NCI-H526 treated with DMSO at 0.1 percent for 48 hours (cell line): Measurements from ENCODE around the gene FRMD5.

Source experiments
- DNase-seq: peaks from one replicate; lab custom pipeline; 2025; lab: John Stamatoyannopoulos, UW

FRMD5 gene

DNA sequence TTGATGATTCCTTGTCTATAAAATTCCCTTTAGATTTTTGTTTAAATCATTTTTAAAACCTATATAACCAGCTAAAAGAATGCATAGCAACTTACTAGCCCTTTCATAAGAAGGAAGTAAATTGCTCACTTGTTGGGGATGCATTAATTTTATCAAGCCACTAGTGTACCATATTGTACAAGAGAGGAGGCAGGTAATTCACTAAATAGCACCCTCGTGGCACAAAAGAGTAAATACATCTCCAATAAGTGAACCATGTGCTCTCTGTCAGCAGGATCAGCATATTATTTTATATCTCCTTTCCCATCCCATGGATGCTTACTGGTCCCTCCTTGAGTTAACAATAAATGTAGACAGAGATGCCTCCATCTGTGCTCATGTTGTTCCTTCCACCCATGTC lies 34.3 kb downstream of the FRMD5 start:
- no peak for DNase-seq

DNA sequence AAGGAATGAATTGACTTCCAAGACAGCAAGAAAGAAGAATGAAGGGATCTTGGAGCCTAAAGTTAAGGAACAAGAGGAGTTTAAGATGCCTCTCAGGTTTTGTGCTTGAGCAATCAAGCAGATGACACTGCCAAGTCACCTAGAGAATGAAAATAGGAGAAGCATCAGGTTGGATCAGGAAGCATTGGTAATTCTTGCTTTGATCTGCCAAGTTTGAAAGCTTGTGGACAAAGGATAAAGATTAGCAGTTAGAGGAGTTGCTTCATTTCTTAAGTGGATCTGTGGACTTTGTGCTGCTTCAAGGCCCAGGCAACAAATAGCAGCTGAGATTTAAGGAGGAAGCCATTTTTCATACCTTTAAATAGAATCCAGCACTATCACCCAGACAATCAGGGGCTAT lies 35.6 kb downstream of the FRMD5 start:
- no peak for DNase-seq

DNA sequence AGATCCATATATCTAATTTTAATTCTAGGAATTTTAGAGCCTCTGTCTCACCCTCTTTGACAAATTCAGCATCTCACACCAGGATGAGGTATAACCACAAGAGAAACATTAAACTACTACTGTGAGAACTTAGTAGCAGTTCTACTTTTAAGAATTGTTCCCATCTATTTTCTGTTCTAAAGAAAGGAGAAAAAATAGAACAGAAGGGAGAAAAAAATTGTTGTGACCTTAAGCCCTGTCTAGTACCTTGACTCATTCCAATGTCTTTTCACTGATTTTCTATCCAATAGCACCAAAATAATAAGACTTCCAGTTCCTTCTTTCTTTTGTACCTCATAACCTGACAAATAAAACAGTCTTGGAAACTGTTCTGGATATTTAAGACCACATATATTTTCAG lies 37.0 kb downstream of the FRMD5 start:
- DNase-seq, result no peak

DNA sequence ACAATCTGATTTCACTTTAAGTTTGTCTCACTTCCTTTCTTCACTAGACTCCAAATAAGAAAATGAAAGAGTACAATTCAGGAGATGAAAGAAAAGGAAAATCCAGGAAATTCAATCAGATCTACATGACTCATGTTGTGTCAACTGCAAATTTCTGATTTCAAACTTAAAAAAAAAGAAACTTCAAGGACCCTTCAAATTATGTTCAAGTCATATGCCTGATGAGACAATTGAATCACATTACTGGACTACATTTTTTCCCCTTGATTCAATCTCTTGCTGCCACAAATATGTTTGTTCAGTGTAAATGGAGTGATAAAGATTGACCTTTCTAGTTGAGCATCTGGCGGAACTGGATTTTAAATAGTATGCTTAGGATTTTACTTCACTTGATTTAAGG lies 37.4 kb downstream of the FRMD5 start:
- DNase-seq, result no peak

DNA sequence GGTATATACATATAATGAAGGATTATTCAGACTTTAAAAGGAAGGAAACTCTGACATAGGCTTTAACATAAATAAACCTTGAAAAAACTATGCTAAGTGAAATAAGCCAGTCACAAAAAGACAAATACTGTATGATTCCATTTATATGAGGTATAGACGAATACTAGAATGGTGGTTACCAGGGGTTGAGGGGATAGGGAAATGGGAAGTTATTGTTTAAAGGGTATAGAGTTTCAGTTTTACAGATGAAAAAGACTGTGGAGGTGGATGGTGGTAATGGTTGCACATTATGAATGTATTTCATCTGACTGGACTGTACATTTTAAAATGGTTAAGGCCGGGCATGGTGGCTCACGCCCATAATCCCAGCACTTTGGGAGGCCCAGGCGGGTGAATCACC lies 41.7 kb downstream of the FRMD5 start:
- DNase-seq, result no peak

DNA sequence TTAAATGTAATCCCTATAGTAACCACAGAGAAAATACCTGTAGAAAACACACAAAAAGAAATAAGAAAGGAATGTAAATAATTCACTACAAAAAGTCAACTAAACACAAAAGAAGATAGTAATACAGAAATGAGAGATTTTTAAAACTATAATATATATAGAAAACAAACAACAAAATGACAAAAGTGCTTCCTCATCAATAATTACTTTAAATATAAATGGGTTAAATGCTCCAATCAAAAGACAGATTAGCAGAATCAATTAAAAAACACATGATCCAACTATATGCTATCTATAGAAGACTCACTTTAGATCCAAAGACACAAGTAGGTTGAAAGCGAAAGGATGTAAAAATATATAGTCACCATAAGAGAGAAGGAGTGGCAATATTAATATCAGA lies 45.8 kb downstream of the FRMD5 start:
- DNase-seq, result no peak

DNA sequence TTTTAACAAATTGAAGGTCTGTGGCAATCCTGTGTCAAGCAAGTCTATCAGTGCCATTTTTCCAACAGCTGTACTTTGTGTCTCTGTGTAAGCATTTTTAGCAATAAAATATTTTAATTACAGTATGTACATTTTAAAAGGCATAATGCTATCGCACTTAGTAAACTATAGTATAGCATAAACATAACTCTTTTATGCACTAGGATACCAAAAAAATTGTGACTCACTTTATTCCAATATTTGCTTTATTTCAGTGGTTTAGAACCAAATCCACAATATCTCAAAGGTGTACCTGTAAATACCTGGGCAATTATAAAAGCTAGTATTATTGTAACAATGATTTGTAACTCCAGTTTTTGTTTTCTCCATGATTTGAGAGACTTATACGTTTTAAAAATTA lies 46.5 kb downstream of the FRMD5 start:
- DNase-seq, result no peak

DNA sequence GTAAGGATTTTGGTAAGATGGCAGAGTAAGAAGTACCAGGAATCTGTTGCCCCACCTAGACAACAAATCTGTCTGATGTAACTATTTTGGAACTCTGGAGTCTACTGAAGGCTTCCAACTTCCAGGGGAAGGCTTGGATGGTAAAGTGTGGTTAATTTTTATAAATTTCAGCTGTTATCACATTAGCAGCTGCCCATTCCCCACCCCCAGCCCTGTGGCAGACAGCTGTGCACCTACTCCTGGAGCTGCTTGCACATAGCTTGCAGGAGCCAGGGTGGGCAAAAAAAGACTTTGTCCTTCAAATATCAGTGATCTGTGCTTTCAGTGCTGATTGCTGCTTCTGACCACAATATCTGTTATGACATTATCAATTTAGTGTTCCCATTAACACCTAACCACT lies 47.4 kb downstream of the FRMD5 start:
- no peak for DNase-seq

DNA sequence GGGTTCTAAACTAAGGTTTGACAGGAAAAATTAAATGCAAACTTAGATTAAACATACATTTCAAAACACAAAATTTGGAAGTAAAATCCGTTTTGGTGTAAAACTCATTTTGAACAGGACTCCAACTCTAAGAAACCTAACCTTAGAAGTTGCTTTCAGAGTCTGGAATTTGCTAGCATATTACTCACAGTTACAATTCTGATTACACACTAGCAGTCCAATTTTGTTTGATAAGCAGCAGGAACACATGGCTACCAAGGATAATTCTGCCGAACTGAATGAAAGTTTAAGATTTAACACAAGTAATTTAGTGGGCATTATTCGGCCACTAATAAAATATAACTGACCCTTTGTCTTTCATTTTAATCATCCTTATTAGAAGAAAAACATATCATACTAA lies 49.6 kb downstream of the FRMD5 start:
- DNase-seq, result no peak

DNA sequence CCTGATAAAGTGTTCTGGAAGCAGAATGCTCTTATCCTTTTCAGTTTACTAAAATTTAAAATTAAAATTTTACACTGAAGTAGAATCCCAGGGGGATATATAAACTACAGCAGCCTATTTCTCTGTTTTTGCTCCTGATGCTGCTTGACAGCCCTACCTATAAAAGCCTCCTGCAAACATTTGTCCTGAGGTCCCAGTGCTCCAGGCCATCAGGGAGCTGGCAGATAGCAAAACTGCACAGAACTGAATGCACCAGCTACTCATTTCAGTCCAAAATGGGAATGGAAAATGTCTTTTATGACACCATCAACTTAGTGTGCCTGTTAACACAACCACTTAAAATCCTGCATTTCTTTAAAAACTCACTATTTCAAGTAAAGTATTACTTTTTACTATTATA lies 50.1 kb downstream of the FRMD5 start:
- no peak for DNase-seq

DNA sequence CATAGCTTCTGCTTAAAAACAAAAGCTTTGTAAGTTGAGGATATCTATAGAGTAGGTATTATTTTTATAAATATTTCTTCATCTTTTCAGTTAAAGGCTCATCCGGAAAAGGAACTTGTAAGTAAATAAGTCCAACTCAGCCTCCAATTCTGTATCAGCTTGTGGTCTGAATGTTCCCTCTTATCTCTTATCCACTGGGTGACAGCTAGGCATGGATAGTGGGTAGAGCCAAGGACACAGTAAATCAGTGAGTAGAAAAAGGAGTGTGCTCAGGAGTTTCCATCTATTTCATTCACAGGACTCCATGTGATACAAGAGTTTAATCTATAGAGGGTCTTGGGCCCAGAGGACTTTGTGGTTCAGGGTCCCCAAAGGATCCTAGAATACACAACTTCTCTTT lies 50.9 kb downstream of the FRMD5 start:
- DNase-seq, result no peak

DNA sequence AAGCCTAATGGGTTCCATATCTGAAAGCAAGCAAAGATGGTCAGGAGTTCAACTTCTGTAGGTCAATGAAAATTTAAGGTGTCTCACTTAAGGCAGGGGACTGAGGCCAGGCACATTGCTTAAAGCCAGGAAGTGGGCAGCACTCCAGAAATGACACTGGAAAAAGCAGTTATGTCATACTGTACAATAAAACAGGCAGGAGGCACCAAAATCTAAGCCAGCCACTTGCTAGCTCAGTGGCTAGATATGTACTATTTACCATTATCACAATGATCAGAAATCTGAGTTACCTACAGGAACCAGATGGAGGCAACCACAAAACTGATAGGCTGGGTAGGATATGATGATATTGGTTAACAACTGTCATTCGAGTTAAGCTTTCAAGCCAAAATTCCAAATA lies 57.3 kb downstream of the FRMD5 start:
- DNase-seq, result no peak

DNA sequence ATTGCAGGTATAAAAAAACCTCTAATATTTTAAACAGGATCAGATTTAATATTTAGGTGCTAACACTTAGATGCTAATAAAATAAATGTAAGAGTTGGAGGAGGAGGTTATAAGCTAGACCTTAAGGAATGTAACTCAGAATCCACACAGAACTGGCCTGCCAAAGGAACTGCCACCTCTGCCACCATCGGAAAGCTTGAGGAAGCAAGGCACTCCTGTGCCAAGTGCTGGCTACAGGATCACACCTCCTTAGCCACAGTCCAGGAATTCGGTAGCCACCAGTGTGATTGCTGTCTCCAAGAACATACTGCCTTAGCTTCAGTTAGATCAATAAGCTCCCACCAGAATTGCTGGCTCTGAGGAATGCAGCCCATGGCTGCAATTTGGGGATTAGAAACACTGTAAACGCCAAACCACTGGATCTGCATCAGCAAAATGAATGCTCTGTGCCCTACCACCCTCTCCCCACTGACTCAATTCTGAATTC lies 58.0 kb downstream of the FRMD5 start:
- DNase-seq, result no peak

DNA sequence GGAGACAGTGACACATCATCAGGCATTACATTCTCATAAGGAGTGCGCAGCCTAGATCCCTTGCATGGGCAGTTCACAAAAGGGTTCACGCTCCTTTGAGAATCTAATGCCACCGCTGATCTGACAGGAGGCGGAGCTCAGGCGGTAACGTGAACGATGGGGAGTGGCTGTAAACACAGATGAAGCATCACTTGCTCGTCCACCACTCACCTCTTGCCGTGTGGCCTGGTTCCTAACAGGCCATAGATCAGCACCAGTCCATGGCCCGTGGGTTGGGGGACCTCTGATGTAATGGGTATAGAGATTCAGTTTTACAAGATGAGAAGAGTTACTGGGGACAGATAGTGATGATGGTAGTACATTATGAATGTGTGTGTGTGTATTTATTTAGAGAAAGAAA lies 63.0 kb downstream of the FRMD5 start:
- DNase-seq, result no peak

DNA sequence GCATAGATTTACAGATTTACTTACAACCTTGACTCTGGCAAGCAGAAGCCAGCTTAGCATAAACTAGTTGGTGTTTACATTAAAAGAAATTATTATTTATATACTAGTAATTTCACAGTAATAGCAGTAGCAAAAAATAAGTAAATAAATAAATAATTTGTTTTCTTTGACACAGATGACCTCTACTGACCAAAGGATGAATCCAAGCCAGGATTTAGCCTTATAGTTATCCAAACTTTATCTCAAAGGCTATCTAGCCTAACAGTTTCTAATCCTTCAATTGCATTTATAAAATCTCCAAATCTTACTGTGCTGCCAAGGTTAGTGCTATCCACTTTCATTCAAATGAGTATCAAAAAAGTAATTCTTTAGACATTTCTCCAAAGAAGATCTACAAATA lies 64.3 kb downstream of the FRMD5 start:
- DNase-seq, result no peak

DNA sequence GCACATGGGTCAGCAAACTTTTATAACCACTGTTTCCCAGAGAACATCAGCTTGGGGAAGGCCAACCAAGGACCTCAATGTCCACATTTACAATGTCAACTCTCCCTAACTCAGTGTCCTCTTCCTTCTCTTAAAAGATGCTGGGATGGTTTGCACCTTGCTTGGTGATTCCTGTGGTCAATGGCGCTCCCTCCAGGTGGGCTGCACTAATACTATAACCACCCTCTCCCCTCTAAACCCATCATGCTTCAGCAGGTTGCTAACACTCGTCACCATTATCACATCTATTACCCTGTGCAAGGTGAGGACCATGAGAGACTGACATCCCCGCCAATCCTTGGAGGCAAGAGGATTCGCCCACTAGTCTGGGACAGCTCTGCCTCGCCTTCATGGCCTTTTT lies 65.2 kb downstream of the FRMD5 start:
- no peak for DNase-seq

DNA sequence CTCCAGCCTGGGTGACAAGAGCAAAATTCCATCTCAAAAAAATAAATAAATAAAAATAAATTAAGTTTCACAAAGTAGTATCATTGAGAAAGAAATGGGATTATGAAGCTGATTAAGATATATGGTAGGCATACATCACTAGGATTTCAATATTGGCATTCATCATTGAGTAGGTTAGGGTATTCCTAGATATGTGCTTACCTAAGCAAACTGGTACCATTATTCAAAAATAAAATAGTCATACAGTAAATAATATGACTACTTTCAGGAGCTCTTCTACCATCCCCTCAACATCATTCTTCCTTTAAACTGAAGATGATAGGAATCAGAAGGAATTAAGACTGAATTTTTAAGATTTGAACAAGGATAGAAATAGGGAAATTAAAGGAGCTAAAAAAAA lies 66.6 kb downstream of the FRMD5 start:
- DNase-seq, result no peak

DNA sequence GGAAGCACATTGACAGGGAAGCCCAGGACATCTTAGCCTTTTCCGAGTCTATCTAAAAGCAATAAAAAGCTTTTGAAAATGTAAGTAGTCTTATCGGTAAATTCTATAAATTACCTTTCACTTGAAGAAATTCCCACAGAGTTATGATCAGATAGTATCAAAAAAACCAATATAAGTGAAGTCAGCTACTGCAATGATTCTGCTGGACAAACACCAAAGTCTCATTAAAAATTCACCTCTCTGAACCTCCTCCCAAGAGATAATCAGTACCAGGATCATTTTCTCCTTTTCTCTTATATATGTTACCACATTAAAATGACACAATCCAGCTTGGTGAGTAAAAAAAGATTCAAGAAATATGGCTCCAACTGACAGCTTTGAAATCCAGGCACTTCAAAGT lies 69.2 kb downstream of the FRMD5 start:
- no peak for DNase-seq

DNA sequence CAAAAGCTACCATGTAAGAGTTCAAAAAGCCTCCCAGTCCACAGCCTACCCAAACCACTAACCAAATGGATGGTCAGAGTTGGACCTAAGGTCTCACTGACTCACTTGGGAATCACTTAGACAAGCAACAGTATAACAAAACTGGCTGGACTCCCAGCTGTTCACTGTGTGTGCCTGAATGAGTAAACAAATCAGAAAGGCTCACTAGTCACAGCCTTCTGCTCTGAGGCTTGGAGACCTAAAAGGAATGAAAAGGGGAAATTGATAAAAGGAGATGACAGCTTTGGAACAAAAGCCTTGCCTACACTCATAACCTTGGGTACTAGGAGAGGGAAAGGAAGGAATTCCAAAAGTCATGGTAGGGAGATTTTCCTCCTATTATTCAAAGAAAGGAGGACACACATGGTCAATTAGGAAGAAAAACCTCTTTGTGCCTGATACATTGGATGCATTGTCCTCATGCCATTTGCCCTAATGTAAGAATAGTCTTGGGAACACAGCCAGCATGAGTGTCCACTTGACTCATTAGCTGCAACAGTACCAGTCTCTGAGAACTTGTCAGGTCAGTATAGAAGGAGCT lies 92.3 kb downstream of the FRMD5 start:
- no peak for DNase-seq

DNA sequence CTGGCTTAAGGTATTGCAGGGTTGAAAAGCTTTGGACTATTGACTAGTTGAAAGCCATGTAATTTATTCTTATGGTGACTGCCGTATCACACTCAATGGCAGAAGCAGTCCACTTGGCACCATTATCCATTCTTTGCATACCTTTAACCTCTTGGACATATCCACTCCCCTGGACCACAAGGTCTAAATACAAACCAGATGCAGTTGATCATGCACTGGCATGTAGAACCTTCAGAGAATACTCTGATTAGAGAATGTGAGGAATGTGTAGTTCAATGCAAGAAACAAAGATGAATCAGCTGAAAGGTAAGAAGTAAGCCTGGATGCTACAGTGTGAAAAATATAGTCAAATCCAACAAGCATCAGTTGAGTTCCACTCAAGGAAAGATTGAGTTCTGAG lies 93.1 kb downstream of the FRMD5 start:
- DNase-seq, result no peak

DNA sequence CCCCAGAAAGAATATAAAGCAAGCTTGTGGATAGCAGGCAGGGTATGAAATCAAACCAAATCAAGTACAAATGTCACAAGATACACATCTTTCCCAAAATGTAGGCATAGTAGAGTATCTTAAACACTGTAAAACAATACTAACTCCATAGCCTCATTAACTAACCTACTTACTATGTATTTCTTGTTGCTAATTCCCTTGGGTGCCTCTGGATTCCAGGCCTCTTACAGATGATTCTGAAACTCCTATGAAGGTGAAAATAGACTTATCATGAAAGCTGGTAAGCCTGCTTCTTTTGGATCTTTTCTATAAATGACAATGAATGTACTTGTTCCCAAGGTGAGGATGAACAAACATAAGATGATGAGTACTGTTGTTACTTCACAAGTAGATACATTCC lies 93.8 kb downstream of the FRMD5 start:
- no peak for DNase-seq

DNA sequence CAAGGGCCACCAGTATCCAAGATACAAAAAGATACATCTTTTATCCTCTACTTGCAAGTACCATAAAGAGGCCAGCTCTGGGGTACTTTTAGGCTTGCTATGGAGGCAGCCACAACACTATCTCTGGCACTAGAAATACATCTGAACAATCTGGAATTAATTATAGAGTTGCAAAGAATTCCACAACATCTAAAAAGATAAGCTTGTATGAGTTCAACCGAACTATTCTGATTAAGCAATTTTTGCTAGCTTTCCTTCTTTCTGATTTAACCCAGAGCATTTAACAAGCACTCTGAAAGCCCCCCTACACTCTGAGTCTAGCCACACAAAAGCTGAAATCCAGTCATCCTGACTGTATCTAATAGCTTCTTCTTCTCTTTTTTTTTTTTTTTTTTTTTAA lies 95.4 kb downstream of the FRMD5 start:
- no peak for DNase-seq

DNA sequence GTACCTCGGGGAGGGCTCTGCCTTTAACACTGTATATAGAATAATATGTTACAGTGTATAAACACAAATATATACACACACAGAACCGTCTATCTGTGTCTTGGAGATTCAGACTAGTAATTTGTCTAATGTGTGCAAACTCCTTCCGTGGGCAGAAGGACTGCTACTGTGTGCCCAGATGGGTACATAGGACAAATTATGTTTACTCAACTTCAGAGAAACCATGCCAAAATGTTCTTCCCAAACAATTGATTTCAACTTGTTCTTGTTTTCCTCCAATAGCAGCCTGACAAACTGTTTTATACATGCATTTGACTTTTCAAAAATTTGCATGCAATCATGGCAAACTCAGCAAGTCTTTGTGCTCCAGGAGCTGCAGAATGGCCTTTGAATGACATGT lies 97.5 kb downstream of the FRMD5 start:
- no peak for DNase-seq

DNA sequence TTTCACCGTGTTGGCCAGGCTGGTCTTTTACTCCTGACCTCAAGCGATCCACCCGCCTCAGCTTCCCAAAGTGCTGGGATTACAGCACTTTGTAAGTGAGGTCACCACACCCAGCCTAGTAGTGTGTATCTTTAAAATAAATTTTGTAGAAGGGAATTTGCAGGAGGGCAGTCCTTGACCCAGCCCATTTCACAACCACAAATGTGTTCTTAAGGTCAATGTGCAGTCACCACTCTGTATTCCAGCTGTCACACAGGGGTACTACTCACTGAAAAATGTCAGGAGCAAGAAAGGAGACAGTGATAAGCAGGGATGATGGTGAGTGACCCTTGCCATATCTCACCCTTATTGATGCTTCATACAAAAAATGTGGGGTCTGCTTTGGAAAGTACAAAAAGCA lies 98.5 kb downstream of the FRMD5 start:
- no peak for DNase-seq

DNA sequence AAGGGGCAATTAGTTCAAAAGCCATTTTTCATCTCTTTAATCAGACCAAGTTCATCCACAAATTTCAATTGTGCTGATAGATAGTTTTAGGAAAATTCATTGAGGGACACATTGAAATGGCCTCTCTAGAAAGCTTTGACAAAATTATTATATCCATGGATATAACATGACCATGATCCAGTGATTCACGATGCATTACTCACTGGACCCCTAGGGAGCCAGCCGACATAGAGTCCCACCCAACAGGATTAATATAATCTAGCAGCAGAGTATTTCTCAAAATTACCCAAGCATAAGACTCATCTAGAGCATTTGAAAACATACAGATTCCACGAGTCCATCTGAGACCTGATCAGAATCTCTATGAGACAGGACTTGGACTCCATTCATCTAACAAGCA lies 100.3 kb downstream of the FRMD5 start:
- no peak for DNase-seq
